HG02798 (cell line): ENCODE measurements around the gene HUS1.
"Not testable (repeated sequence)": the region's sequence is repeated elsewhere in the genome, so short reads cannot be mapped to it uniquely, and the experiment has no call there.

Source experiments
- ATAC-seq: cut with Tn5 transposase; IDR thresholded peaks from one replicate; pipeline ENCODE4 v1.9.1; 2021; ENCODE audit warnings: mild to moderate bottlenecking; ENCODE audit not compliant: unreplicated experiment, poor library complexity

Gene HUS1

DNA sequence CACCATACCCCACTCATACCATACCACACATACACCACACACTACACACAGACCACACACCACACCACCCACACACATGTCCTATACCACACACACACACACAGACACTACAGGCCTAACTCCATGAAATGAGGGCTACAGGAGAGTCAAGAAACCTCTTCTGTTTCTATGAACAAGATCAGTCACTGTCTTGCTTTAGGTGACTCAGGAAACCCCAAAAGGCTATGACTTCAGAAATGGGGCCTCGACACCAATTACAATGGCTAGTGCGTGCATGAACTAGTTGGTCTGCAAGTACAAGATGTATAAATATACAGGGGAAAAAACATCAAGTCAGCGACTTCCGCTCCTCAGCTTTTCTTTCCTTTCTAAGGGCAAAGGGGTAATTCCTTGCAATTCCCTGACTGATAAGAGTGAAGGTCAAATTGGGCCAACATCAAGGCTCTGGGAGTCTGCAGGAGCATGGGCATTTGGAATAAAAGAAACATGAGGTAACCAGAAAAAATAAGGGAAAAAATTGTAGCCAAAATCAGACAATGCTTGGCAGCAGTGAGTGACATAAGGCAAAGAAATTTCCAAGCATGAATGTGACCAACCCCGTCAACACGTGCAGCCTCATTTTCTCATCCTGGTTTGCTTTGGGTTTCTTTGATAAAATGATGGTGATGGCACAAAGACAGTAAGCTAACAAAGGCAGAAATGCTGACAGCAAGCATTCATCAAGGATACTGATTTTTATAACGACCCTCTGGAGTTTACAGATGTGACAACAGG, 32.6 kb downstream of the HUS1 start:
- no peak for ATAC-seq

DNA sequence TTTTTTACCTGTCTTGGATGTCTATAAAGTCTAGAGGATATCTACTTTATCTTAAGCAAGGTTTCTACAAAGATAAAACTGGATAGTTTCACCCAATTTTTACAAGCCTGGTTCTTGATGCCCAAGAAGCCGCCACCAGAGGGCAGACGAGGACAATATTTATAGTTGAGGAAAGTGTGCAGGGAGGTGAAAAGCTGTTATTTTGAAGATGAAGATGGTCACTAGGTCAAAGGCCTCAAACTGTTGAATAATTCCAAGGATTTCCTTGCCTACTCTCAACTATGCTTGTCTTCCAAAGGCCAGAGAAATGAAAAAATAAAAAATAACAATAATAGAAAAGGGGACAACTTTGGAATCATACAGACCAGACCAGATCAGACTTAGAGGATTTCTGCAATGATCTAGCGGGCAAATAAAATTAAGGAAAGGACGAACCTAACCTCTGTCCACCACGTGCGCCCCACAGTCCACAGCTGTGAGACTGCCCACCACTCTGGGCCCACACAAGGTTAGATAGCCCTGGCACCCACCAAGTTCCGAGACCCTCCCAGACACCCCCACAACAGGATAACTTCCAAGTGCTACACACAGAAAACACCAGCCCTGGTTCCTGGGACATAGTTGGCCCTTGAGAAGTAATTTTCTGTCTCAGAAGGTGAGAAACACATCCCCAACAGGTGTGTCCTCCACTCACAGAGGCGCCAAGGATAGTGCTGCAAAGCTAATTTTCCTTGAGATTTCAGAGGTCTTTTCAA, 34.0 kb downstream of the HUS1 start:
- no peak for ATAC-seq

DNA sequence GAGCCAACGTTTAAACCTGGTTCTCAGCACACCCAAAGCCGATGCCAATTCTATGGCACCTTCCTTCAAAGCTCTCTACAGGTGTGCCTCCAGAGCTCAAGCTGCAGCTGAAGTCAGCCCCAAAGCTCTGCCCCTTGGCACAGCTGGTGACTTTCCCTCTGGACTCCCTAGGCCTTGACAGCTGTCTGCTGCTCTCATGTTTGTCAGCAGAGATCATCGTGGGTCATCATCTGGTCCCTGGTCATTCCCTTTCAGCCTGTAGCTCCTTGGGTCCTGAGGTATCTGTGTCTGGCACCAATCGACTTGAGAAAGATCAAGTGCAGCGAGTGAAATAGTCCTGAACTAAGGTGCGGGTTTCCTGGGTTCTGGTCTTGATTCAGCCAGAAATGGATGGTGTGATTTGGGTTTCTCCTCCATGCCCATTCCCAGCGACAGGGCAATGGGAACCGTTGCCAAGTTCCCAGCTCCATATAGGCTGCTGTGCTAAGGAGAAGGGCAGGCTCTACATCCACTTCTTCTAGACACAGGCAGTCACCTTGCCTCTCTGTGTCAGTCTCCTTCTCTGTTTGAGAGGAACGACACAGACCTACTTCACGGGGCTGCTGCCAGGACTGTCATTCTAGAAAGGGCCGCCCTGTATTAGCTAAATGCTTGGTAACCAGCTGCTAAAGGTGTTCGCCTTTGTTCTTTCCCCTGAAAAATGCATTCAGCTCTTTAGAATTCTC, 34.7 kb downstream of the HUS1 start:
- no peak for ATAC-seq

DNA sequence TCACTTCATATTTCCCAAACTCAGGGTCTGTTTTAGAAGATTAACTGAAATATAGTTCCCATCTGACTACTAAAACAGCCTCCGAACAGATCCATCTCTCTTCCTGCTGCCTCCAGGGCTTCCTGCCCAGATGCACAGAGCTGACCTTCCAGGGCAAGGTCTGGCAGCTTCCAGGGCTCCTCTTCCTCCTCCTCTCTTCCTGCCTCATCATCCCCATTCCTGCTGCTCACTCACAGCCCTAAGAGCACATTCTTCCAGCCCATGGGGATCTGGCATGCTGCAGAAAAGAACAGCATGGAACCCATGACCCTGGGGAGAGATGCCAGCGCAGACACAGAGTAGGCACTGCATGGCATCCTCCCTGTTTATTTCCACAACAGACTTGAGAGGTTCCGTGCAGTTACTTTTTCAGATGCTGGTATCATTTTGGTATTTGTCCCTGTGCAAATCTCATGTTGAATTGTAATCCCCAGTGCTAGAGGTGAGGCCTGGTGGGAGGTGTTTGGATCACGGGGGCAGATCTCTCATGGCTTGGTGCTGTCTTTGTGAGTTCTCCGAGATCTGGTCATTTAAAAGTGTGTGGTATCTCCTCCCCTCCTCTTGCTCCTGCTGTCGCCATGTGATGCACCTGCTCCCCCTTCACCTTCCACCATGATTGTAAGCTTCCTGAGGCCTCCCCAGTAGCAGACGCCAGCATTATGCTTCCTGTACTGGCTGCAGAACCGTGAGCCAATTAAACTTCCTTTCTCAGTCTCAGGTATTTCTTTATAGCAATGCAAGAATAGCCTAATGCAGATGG, 35.5 kb downstream of the HUS1 start:
- no peak for ATAC-seq

DNA sequence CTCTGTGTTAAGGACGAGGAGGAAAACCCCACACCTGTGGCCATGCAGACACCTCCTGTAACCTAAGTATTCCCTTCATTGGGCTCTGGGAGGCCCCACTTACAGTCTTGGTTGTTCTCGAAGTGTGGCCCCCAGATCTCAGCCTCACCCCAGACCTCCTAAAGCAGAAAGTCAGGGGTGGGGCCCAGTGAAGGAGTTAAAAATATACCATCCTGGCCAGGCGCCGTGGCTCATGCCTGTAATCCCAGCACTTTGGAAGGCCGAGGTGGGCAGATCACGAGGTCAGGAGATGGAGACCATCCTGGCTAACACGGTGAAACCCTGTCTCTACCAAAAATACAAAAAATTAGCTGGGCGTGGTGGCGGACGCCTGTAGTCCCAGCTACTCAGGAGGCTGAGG, 36.8 kb downstream of the HUS1 start:
- not testable (repeated sequence) for ATAC-seq

DNA sequence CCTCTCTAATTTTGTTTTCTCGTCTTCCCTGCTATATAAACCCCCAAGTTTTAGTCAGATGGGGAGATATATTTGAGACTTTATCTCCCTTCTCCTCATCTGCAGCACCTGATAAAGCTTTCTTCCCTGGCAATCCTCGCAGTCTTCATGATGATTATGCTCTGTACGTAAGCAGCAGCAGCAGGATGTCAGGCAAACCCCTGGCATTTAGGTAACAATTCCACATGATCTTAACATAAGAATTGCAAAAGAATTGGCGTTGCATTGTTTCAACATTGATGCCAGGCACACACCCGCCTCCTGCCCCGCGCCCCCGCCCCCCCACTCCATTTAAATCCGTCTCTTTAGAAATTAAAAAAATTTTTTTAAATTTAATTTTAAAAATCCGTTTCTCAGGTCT, 37.3 kb downstream of the HUS1 start:
- ATAC-seq: no peak

DNA sequence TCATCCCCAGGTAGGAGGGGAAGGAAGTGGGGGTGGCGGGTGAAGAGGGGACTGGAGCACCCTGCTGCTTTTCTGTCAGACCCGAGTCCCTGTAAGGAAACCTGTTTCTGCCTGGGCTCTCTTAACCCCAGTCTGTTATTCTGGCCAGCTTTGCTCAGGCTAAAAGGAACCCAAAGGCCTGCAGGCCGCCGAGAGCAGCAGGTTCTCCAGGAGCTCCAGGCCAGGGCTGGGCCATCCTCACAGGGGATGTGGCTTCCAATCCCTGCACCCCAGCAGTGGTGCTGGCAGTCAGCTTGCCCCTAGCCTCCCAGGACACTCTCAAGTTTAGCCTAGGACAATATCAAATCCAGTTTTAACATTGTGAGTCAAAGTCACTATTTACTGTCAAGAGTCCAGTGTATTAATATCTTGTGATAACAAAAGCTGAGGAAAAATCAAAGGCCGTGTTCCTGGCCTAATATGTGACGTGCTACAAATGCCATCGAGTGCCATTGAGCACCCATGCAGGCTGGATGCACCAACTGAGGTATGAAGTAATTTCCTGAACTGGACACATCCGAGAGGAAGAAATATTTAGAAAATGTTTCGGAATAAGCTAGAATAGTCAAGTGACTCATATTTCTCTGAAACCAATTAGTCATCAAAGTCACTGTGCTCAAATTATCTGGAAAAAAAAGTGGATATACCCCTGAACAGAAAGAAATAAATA, 38.1 kb downstream of the HUS1 start:
- ATAC-seq: no peak

DNA sequence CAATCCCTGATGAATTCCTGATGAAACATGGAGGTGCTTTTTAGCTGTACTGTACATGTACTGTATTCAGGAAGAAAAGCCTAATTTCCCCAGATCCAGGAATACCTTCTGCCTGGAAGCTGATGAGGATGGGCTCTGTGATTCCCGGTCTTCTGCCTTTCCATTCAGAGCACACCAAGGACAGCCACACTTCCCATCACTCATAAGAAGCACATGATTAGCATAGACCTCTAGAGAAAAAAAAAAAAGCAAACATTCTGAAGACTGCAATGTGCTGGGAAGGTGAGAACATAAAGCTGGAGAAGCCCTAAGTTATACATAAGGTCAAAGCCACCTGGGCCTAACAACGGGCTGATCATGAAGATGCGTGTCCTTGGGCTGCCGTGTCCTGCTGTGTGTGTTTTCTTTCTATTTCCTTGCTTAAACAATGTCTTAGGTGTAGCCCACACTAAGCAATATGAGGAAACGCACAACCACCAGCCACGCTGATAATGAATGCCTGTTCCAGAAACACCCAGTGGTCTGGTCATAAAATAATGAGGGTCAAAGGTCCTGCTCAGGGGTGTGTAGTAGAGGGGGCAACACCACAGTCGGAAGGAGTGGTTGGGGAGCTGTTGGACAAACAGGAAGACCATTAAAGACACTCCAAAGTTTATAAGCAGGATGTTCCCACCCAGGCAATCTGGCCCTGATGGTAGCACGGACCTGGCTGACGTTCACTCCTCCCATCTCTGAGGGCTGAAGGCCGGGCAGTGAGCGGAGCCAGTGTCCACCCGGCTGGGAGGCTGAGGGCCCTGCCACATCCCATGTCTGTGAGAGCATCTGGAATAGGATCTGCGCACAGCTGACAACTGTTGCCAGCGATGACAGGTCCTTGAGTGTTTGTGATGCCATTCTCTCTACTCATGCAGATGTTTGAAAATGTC, 39.1 kb downstream of the HUS1 start:
- no peak for ATAC-seq

DNA sequence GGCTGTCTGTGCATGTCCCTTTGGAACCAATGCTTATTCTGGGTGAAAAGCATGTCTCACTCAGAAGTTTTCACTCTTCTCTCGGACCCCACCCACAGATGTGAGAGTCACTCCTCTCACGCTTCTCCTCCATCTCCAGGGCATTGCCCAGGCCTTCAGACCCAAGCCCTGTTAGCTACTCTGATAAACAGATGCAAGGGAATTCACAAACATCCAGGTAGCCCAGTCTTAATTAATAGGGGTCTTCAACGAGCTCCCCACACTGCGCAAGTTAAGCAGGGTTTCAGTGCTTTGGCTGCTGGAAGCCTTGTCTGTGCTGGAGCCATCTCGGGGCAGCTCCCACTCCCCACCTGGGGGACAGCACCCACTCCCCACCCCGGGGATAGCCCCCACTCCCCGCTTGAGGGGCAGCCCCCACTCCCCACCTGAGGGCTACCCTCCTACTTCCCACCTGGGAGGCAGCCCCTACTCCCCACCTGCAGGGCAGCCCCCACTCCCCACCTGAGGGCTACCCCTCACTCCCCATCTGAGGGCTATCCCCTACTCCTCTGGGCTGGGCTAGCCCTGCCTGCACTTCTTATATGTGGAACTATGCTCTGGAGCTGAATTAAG, 39.9 kb downstream of the HUS1 start:
- ATAC-seq: no peak

DNA sequence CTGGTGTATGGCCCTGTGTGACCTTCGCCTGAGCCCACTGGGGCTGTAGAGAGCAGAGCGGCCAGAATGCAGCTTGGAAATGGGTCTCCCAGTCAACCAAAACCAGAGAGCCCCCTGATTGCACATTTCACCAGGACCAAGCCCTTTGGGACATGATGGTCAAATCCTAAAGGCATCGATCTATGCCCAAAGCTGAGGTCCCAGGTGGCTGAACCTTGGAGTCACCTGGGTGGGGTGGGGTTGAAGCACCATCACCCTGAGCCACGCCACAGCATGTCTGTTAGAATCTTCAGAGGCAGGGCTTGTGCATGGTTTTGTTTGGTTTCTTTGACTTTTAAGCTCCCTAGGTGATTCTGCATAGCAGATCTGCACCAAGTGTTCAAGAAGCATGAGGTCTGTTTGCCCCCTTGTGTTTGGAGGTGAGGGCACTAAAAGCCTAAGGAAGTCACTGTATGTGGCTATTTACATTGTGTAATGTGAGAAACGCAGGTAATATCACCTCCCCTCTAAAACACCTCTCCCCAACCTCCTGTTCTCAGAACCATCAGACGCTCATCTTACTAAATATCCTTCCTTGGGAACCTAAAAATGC, 40.7 kb downstream of the HUS1 start:
- ATAC-seq: no peak

DNA sequence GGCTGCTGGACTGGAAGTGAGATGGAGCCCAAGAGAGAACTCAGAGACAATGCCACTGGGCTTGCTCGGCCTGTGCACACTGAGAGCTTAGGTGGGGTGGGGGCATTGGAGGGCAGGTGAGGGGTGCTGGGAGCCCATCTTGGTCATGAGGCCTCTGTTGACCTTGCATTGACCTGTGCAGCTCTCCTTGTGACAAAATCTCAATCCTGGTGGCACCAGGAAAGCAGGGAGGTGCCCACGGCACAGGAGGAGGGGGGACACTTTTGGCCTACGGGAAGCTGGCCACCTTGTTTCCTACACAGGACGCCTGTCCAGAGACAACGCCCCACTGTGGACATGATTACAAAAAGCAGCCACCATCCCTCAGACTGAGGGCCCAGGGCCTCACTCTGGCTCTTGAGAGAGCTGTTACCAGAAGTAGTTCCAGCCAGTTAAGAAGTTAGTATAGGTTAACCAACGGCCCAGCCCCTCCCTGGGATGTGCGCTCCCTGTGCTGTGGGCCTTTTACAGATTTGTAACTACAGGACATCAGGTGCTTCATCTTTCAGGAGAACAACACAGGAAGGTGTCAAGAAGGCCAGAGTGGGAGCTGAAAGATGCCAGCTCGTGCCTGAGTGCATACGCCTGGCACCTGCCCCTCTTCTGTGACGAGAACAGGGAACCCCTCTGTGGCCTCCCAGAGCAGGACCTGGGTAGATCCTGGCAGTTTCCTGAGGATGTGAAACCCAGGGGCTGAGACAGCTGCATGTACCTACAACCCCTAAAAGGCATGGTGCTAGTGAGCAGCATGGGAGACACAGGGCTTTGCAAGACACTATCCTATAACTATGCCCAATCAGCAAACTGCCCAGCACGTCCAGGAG, 41.5 kb downstream of the HUS1 start:
- peak; percentile 48 for ATAC-seq

DNA sequence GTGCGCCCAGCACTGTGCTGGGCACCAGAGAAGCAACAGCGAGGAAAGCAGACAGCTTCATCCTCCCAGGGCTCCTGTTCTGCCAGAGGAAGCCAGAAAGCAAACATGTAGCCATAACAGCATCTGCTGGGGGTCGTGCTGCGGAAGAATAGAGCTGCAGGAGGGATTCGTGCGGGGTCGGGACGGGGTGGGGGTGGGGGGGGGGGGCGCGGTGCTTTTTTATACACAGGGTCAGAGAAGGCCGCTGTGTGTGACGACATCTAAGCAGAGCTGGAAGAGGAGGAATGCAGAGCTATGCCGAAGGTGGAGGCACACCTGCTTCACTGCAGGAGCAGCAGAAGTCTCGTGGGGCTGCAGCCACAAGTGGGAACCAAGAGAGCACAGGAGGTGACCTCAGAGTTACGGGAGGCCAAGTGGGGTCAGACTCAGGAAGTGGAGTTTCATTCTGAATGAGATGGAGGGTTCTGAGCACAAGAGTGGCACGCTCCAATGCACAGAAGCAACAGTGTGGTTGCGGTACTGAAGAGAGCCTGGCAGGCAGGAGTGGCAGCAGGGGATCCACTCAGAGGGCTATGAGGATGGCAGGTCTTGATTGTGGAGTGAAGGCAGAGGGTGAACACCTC, 42.2 kb downstream of the HUS1 start:
- ATAC-seq: peak; percentile 95

DNA sequence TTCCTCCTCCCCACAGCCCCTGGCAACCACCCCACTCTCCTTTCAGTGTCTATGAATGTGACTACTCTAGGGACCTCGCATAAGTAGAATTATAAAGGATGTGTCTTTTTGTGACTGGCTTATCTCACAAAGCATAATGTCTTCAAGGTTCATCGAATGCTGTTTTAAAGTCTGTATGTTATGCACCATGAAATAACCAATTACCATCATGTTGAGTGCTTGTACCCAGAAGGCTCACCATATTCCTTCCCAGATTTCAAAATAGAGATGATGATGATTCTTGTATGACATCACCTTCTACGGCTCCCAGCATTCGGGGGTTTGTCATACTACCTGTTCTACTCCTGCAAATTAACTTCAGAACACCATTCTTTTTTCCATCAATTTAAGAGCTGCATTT, 43.1 kb downstream of the HUS1 start:
- no peak for ATAC-seq

DNA sequence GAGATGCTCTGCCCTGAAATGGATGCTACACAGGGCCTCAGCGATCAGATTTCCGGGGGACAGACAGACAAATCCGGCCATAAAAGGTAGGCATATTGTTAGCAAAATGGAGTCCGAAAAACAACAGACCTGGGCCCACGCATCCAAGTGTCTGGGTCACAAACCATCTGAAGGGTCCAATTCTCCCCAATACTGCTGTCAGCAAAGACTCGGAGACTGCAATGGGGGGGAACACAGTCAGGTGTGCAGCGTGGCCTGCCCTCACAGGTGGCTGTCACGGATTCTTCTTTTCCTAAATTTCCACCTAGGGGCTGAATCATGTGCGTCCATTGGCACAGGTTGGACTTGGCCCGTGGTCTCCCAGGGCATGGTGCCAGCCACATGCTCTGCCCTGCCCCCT, 44.1 kb downstream of the HUS1 start:
- ATAC-seq: no peak

DNA sequence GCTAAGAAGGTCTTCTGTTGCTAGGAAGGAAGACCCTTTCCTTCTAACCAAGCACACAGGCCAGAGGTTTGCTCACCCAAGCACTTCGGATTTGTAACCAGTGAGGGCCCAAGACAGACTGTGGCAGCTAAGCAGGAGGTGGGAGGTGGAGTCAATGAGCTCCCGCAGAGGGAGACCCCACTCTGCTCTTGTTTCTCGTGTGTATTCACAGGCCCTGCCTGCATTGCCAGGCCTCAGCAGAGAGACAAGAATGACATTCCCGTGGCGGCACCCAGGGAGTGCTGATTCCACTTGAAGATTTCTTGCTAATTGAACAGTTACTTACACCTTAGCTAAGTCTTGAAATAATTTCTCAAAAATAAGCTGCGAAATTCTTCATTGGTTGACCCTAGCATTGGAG, 44.6 kb downstream of the HUS1 start:
- ATAC-seq: no peak

DNA sequence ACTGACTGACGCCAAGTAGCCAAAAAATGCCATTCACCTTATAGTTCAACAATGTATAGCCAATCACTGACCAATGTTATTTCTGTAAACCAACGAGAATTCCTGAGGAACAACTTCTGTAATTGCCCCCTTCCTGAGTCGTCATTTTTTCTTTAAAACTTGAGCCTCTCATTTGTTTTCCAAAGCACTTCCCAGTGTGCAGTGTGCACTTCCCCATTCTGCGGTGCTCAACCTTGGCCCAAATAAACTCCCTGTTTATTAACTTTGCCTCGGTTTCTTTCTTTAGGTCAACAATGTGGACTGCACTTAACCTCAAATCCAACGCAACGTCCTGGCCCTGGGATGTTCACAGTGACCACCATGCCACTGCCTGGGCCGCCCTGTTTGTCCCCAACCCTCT, 46.2 kb downstream of the HUS1 start:
- ATAC-seq: no peak
